Sigmoid colon (tissue), 4 donors: ENCODE results near the gene CECR2.

Source experiments
- EP300 ChIP-seq, 4 donors: sonication (generic); formaldehyde crosslinking; IDR thresholded peaks; one replicate each; pipeline ENCODE4 v1.6.1; 2017; ENCODE audit warnings: antibody characterized with exemption in 4 of 4
- POLR2A ChIP-seq, 2 donors: fragments of 450-650 bp; IDR thresholded peaks; one replicate each; pipeline ENCODE4 v1.6.1; 2016; ENCODE audit warnings: antibody characterized with exemption in 2 of 2, mild to moderate bottlenecking in 2 of 2, moderate library complexity in 2 of 2
- POLR2AphosphoS5 ChIP-seq, 4 donors: sonication (generic); formaldehyde crosslinking; IDR thresholded peaks; one replicate each; pipeline ENCODE4 v1.6.1; 2017; ENCODE audit warnings: antibody characterized with exemption in 4 of 4
- TF ChIP-seq, protein P1 (sequence below), 4 experiments: fragments of 450-650 bp in 3 of 4; fragments of 200-600 bp in 1 of 4; IDR thresholded peaks; one replicate each; pipeline ENCODE4 v1.5.1; 2016 to 2019; ENCODE audit warnings: antibody characterized with exemption in 4 of 4, mild to moderate bottlenecking in 3 of 4, moderate library complexity in 2 of 4

DNA sequence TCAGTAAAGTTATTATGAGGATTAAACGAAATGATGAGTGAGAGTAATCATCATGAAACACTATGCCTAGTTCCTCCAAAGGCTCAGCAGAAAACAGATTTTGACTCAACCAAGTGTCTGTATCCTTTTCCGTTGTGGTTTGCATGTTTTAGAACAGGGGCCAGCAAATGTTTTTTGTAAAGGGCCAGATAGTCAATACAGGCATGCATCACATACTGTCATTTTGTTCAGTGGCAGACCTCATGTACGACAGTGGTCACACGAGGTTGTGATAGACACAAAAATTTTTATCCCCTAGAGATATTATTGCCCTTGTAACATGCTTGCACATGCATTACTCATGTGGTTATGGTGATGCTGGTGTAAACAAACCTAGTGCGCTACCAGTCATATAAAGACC, 112.2 kb downstream of the CECR2 start:
- TF ChIP-seq, protein P1, sequence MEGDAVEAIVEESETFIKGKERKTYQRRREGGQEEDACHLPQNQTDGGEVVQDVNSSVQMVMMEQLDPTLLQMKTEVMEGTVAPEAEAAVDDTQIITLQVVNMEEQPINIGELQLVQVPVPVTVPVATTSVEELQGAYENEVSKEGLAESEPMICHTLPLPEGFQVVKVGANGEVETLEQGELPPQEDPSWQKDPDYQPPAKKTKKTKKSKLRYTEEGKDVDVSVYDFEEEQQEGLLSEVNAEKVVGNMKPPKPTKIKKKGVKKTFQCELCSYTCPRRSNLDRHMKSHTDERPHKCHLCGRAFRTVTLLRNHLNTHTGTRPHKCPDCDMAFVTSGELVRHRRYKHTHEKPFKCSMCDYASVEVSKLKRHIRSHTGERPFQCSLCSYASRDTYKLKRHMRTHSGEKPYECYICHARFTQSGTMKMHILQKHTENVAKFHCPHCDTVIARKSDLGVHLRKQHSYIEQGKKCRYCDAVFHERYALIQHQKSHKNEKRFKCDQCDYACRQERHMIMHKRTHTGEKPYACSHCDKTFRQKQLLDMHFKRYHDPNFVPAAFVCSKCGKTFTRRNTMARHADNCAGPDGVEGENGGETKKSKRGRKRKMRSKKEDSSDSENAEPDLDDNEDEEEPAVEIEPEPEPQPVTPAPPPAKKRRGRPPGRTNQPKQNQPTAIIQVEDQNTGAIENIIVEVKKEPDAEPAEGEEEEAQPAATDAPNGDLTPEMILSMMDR (IDR thresholded peaks at IDR 0.05), result no peak
- TF ChIP-seq POLR2A (IDR thresholded peaks at IDR 0.05), result no peak
- TF ChIP-seq POLR2AphosphoS5 (IDR thresholded peaks at IDR 0.05), result no peak
- TF ChIP-seq EP300 (IDR thresholded peaks at IDR 0.05), result no peak
